Thoracic aorta (tissue), 2 donors: ENCODE results near the gene HTT-AS. TPM values are rescaled to one million over a fixed set of nuclear protein-coding genes. Genes with fewer than 3 reads are reported as not detected.

Experiments used
- ATAC-seq: fragments of 150-250 bp; one replicate; pipeline ENCODE4 v1.8.0; 2017; ENCODE audit warnings: low read depth; ENCODE audit not compliant: insufficient number of reproducible peaks, low FRiP score
- DNase-seq: peaks from one replicate; pipeline ENCODE4 v3.0.0-alpha.2; 2020; ENCODE audit warnings: low spot score
- H3K27ac ChIP-seq, 2 donors: fragments of 200-600 bp; sonication (generic); 1 replicate in 1 of 2; 2 replicates in 1 of 2; pipeline ENCODE4 v1.5.1; 2016; ENCODE audit warnings: mild to moderate bottlenecking in 2 of 2, moderate library complexity in 2 of 2
- H3K27me3 ChIP-seq: fragments of 200-600 bp; sonication (generic); replicated peaks from 2 replicates; pipeline ENCODE4 v1.6.0; 2016; ENCODE audit warnings: mild to moderate bottlenecking; ENCODE audit not compliant: insufficient read depth
- H3K36me3 ChIP-seq: fragments of 200-600 bp; sonication (generic); one replicate; pipeline ENCODE4 v1.5.1; 2016
- H3K4me1 ChIP-seq, 2 donors: fragments of 200-600 bp; sonication (generic); 1 replicate in 1 of 2; 2 replicates in 1 of 2; pipeline versions ENCODE4 v1.5.1 to v1.6.0; 2016; ENCODE audit warnings: low read depth in 2 of 2, mild to moderate bottlenecking in 1 of 2; ENCODE audit not compliant: control insufficient read depth in 1 of 2
- H3K4me3 ChIP-seq: fragments of 200-600 bp; sonication (generic); 2 replicates; pipeline ENCODE4 v1.5.1; 2016; ENCODE audit warnings: mild to moderate bottlenecking
- H3K9me3 ChIP-seq: fragments of 200-600 bp; sonication (generic); 2 replicates; pipeline ENCODE4 v1.5.1; 2016
- CTCF ChIP-seq: fragments of 200-600 bp; sonication (generic); IDR thresholded peaks from one replicate; pipeline ENCODE4 v1.5.1; 2019; ENCODE audit warnings: antibody characterized with exemption
- total RNA-seq, 2 donors: library from RNA; depleted of rRNA; stranded (reverse); fragments of >200 nt; gene quantifications; one replicate each; pipeline versions ENCODE4 v1.1.0 to v1.2.3, GENCODE V29; 2016

Gene HTT-AS
- total RNA-seq, 2 donors from 2014 or later = not detected

- H3K36me3 ChIP-seq = no peaks in the 10 kb centered on the region
- H3K4me3 ChIP-seq = no peak overlapping the region
- H3K27me3 ChIP-seq = no peaks in the 10 kb centered on the region
- no peak overlapping the region for H3K27ac ChIP-seq
- DNase-seq (no peak), ATAC-seq (no peak)
- H3K4me1 ChIP-seq = no peaks in the 10 kb centered on the region
- TF ChIP-seq CTCF = no peak
- no peaks in the 10 kb centered on the region for H3K9me3 ChIP-seq
Measured at GRCh38 chr4:3019145-3019846, 55.0 kb downstream of the HTT-AS start.

- no peaks in the 10 kb centered on the region for H3K27me3 ChIP-seq
- no peaks in the 10 kb centered on the region for H3K36me3 ChIP-seq
- DNase-seq (no peak), ATAC-seq (no peak)
- no peaks in the 10 kb centered on the region for H3K4me1 ChIP-seq
- no peak overlapping the region for H3K4me3 ChIP-seq
- TF ChIP-seq CTCF = no peak
- H3K9me3 ChIP-seq = no peaks in the 10 kb centered on the region
- no peak overlapping the region for H3K27ac ChIP-seq
Measured at GRCh38 chr4:3017504-3017903, 56.8 kb downstream of the HTT-AS start.

DNA sequence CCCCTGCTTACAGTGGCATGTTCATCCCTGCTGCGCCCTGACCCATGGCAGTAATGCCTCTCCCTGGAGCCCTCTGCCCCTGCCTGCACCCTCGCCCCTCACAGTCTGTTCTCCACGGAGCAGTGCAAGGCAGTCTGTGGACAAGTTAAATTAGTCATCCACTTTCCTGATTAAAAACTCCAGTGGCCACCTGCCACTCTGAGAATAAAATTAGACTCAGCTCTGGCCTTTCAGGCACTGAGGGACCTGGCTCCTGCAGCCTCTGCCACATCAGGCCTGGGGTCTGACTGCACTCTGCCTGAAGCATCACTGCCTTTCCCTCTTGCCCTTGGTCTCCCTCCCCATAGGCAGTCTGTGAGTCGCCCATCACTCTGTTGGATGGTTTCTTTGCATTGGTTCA, 57.4 kb downstream of the HTT-AS start:
- Histone ChIP-seq H3K4me3 (no peak overlapping the region), H3K9me3 (no peaks in the 10 kb centered on the region), H3K36me3 (no peaks in the 10 kb centered on the region), H3K27ac (no peak overlapping the region), H3K27me3 (no peaks in the 10 kb centered on the region), H3K4me1 (no peaks in the 10 kb centered on the region)
- ATAC-seq (no peak), DNase-seq (no peak)
- TF ChIP-seq CTCF = no peak

DNA sequence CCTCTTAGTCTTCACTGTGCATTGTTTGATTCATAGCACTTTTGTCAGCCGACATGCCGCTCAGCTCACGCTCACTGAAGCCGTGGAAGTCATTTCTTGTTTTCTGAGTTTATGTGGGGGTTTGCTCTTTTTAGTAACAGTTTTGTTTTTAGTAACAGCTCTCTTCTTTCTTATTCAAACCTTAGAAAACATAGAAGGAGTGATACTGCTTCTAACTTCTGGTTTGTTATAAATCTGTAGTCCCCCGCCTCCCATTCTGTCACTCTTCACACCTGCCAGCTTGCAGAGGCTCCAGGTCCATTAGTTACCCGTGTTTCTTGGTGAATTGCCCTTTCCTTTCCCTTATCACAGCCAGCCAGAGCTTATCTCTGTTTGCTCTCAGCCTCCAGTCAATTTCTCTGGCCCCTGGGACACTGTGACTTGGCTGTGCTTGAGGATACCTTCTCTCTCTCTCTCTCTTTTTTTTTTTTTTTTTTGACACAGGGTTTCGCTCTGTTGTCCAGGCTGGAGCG, 60.4 kb downstream of the HTT-AS start:
- H3K4me1 ChIP-seq = peaks cover 6 to 11% of the 10 kb centered on the region in 2 donors
- no peak for TF ChIP-seq CTCF
- DNase-seq (no peak), ATAC-seq (no peak)
- H3K27ac ChIP-seq = no peak overlapping the region
- H3K36me3 ChIP-seq = no peaks in the 10 kb centered on the region
- H3K4me3 ChIP-seq = no peak overlapping the region
- no peaks in the 10 kb centered on the region for H3K27me3 ChIP-seq
- H3K9me3 ChIP-seq = no peaks in the 10 kb centered on the region

Other genes with a start within 250 kb of the HTT-AS start
- 100 to 1,000 TPM; 256 to 338 TPM for gene ADD1, start 230.7 kb downstream of the HTT-AS start, total RNA-seq
- gene NOP14, start 111.1 kb downstream of the HTT-AS start, total RNA-seq = 10 to 100 TPM in 1 of 2 donors, 1 to 10 TPM in 1; 6.6 to 21.0 TPM
- 1 to 10 TPM; 6.9 to 9.9 TPM for gene GRK4, start 111.0 kb downstream of the HTT-AS start, total RNA-seq
- gene HTT, start 143 bp upstream of the HTT-AS start, total RNA-seq = 10 to 100 TPM; 56.3 to 89.5 TPM
- 1 to 10 TPM; 1.4 to 2.8 TPM for gene MSANTD1, start 174.6 kb upstream of the HTT-AS start, total RNA-seq
- gene RGS12, start 218.5 kb upstream of the HTT-AS start, total RNA-seq = 10 to 100 TPM; 13.5 to 43.6 TPM